GM12878 (cell line): ENCODE results near the gene OLFM2. TPM values are rescaled to one million over a fixed set of nuclear protein-coding genes. Genes with fewer than 3 reads are reported as not detected.
A peak's percentile ranks its signal among the peaks of the same experiment; 100 is the strongest.

Experiments used
- ATAC-seq: fragments of 200-7000 bp; cut with Tn5 transposase; 3 replicates; pipeline ENCODE4 v1.9.1; 2020; ENCODE audit warnings: mild to moderate bottlenecking, moderate library complexity
- BruUV-seq: library from RNA; stranded (reverse); fragments of 400-500 nt; replicated peaks from 2 replicates; lab custom pipeline; 2021; lab: Mats Ljungman, UMichigan
- CTCF ChIA-PET: fragments of 300-600 bp; sonication (Branson Sonifier 250); formaldehyde crosslinking; extraction: SDS; loops from one replicate; lab custom pipeline; 2021; ENCODE audit warnings: inconsistent platforms; lab: Yijun Ruan, JAX
- POLR2A ChIA-PET: fragments of 350-600 bp; formaldehyde crosslinking; extraction: SDS; loops from one replicate; lab custom pipeline; 2021; ENCODE audit warnings: inconsistent platforms; lab: Charles Lee
- RAD21 ChIA-PET: fragments of 300-600 bp; sonication (Branson Sonifier 250); formaldehyde crosslinking; loops from one replicate; lab custom pipeline; 2023; ENCODE audit warnings: antibody characterized with exemption; ENCODE audit not compliant: unreplicated experiment; lab: Charles Lee
- SMC1A ChIA-PET: fragments of 300-600 bp; sonication (Branson Sonifier 250); formaldehyde crosslinking; loops from one replicate; lab custom pipeline; 2023; ENCODE audit not compliant: unreplicated experiment, uncharacterized antibody; lab: Charles Lee
- DNase-seq: peaks from one replicate; pipeline ENCODE4 v3.0.0-alpha.2; 2011; ENCODE audit warnings: low read depth, low spot score
- FAIRE-seq: peaks from 3 replicates; lab custom pipeline; 2011; peaks lifted over from hg19 to GRCh38; lab: Jason Lieb, UNC
- H2AFZ ChIP-seq: 2 replicates; pipeline ENCODE4 v1.6.0; 2011; ENCODE audit warnings: low read depth, low read length, control low read depth; ENCODE audit not compliant: control insufficient read depth
- H3K27ac ChIP-seq: 2 replicates; pipeline ENCODE4 v1.5.1; 2011; ENCODE audit warnings: control low read depth; ENCODE audit not compliant: control insufficient read depth, insufficient read depth
- H3K27me3 ChIP-seq, 2 experiments: replicated peaks in 1 of 2; 2 replicates each; pipeline versions ENCODE4 v1.6.0 to v1.6.1; 2011; ENCODE audit warnings: low read length in 1 of 2; ENCODE audit not compliant: control insufficient read depth in 2 of 2, insufficient read depth in 2 of 2
- H3K36me3 ChIP-seq, 2 experiments: 2 replicates each; pipeline ENCODE4 v1.5.1; 2011; ENCODE audit warnings: low read length in 1 of 2; ENCODE audit not compliant: control insufficient read depth in 2 of 2, insufficient read depth in 2 of 2
- H3K4me1 ChIP-seq: 2 replicates; pipeline ENCODE4 v1.6.1; 2011; ENCODE audit warnings: mild to moderate bottlenecking, low read length, moderate library complexity, mixed read lengths; ENCODE audit not compliant: control insufficient read depth, insufficient read depth
- H3K4me2 ChIP-seq: 2 replicates; pipeline ENCODE4 v1.6.0; 2011; ENCODE audit warnings: control low read depth; ENCODE audit not compliant: control insufficient read depth, insufficient read depth
- H3K4me3 ChIP-seq: fragments of 200-600 bp; sonication (generic); 2 replicates; pipeline ENCODE4 v1.5.1; 2016
- H3K79me2 ChIP-seq: 2 replicates; pipeline ENCODE4 v1.6.0; 2011; ENCODE audit warnings: low read length; ENCODE audit not compliant: control insufficient read depth, insufficient read depth
- H3K9ac ChIP-seq: 2 replicates; pipeline ENCODE4 v1.8.0; 2011; ENCODE audit warnings: low read length, control low read depth, mixed read lengths; ENCODE audit not compliant: control insufficient read depth, insufficient read depth
- H3K9me3 ChIP-seq: replicated peaks from 3 replicates; pipeline ENCODE4 v1.5.1; 2011; ENCODE audit warnings: mild to moderate bottlenecking, low read length; ENCODE audit not compliant: control insufficient read depth, insufficient read depth
- H4K20me1 ChIP-seq: 2 replicates; pipeline ENCODE4 v1.6.0; 2011; ENCODE audit not compliant: control insufficient read depth, insufficient read depth
- BHLHE40 ChIP-seq, 2 experiments: fragments of 450-650 bp in 1 of 2; IDR thresholded peaks; 2 replicates each; pipeline ENCODE4 v1.6.1; 2011 to 2017; ENCODE audit warnings: low read depth in 2 of 2, borderline replicate concordance in 1 of 2, improper control_type of control experiment in 1 of 2, low read length in 1 of 2, mild to moderate bottlenecking in 1 of 2
- BMI1 ChIP-seq: fragments of 450-650 bp; IDR thresholded peaks from 2 replicates; pipeline ENCODE4 v1.6.1; 2016; ENCODE audit warnings: mild to moderate bottlenecking, moderate library complexity, borderline replicate concordance
- CREB1 ChIP-seq: IDR thresholded peaks from 2 replicates; pipeline ENCODE4 v1.6.1; 2012; ENCODE audit warnings: low read depth, mild to moderate bottlenecking, inconsistent platforms
- DPF2 ChIP-seq: fragments of 450-650 bp; IDR thresholded peaks from 2 replicates; pipeline ENCODE4 v1.6.1; 2017; ENCODE audit warnings: mild to moderate bottlenecking
- IKZF1 ChIP-seq: fragments of 450-650 bp; conservative IDR thresholded peaks from 2 replicates; pipeline ENCODE4 v1.6.1; 2017; ENCODE audit warnings: antibody characterized with exemption, mild to moderate bottlenecking
- LARP7 ChIP-seq: fragments of 450-650 bp; IDR thresholded peaks from 2 replicates; pipeline ENCODE4 v1.6.1; 2017; ENCODE audit warnings: mild to moderate bottlenecking
- RAD21 ChIP-seq: IDR thresholded peaks from 2 replicates; pipeline ENCODE4 v1.6.1; 2011; ENCODE audit warnings: mild to moderate bottlenecking, low read depth, low read length, moderate library complexity; ENCODE audit not compliant: insufficient read depth
- SMC3 ChIP-seq: IDR thresholded peaks from 2 replicates; pipeline ENCODE4 v1.6.1; 2011; ENCODE audit warnings: low read length, improper control_type of control experiment, borderline replicate concordance
- SPI1 ChIP-seq: IDR thresholded peaks from 2 replicates; pipeline ENCODE4 v1.6.1; 2011; ENCODE audit warnings: low read depth, mild to moderate bottlenecking, low read length, moderate library complexity, borderline replicate concordance; ENCODE audit not compliant: insufficient read depth
- TCF7 ChIP-seq: IDR thresholded peaks from 2 replicates; pipeline ENCODE4 v1.6.1; 2014; ENCODE audit warnings: antibody characterized with exemption, borderline replicate concordance
- YY1 ChIP-seq: IDR thresholded peaks from 2 replicates; pipeline ENCODE4 v1.6.1; 2011; ENCODE audit warnings: low read depth, mild to moderate bottlenecking, low read length
- WGBS: methylation state at CpG from one replicate; pipeline ENCODE4 v1.1.6; 2016; ENCODE audit warnings: low lambda C conversion rate; ENCODE audit not compliant: insufficient replicate concordance, insufficient coverage; ENCODE audit errors: missing lambda C conversion rate; 5-methylcytosine and 5-hydroxymethylcytosine counted together
- in situ Hi-C: fragments of 300-500 bp; cut with MboI; formaldehyde crosslinking; loops from 9 replicates; pipeline ENCODE4 v1.14.3; 2018; ENCODE audit warnings: mixed read lengths
- intact Hi-C: fragments of 100-400 bp; cut with micrococcal nuclease; formaldehyde crosslinking; loops from one replicate; pipeline ENCODE4 v1.14.2; 2022; ENCODE audit not compliant: unreplicated experiment
- polyA plus RNA-seq, 11 experiments: library from polyadenylated mRNA; depleted of rRNA in 4 of 11; unstranded in 6 of 11; stranded (reverse) in 5 of 11; fragments of >200 nt; fragmentation: Nextera tagmentation in 4 of 11; fragmentation: Illumina TruSeq in 1 of 11; extraction: Ambion mirVana in 4 of 11; extraction: Trizol in 1 of 11; gene quantifications; 1 replicate in 1 of 11; 2 replicates in 10 of 11; pipeline versions ENCODE4 v1.2.1 to v1.2.3, GENCODE V29; 2011 to 2016; ENCODE audit warnings: inconsistent platforms in 2 of 11, missing spikeins in 2 of 11, low read depth in 1 of 11
- total RNA-seq, 4 experiments: library from RNA; depleted of rRNA in 3 of 4; stranded (reverse); fragments of >200 nt in 3 of 4; fragmentation: Illumina TruSeq in 1 of 4; extraction: Trizol in 1 of 4; gene quantifications; 2 replicates each; pipeline versions ENCODE4 v1.2.1 to v1.2.3, GENCODE V29; 2013 to 2021
- TF ChIP-seq, protein P1 (sequence below): fragments of 150-350 bp; IDR thresholded peaks from 2 replicates; pipeline ENCODE4 v1.6.1; 2016; ENCODE audit warnings: low read depth, low read length

OLFM2 gene
- total and polyA plus RNA-seq, 10 of the 15 experiments (the other 5 are each of a cell fraction or from before 2014, with no cell fraction given), result 0.07 to 3.5 (median 0.27) TPM; not detected in 5

DNA sequence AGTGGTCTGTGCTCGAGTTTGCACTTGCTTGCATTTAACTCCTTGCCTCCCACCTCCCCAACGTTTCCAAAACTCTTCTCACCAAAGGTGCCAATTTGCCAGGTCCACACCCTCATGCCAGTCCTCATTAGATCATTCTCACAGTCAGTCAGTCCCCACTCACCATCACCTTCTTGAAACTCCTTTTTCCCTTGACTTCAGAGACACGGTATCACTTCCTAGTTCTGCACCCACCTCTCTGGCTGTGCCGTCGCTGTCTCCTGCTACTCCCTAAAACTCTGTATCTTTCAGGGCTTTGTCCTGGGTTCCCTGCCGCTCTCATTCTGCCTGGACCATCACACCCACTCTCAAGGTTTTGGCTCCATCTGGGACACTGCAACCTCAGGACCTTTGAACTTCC, 19.6 kb downstream of the OLFM2 start:
- ChIA-PET POLR2A (no interaction called here), RAD21 (no interaction called here)
- BruUV-seq, result no TSS peak
- no peak overlapping the region for H3K4me3 ChIP-seq
- FAIRE-seq, result no peak
- TF ChIP-seq LARP7, result no peak
- TF ChIP-seq TCF7, result no peak
- TF ChIP-seq SPI1, result peak; percentile 58; the same call in 1 of the 2 replicates
- TF ChIP-seq, all 136 proteins: peak for 1
- Histone ChIP-seq H2AFZ (no peak overlapping the region), H3K9ac (no peak overlapping the region), H3K36me3 (no peaks in the 10 kb centered on the region), H3K4me2 (no peak overlapping the region), H3K27me3 (peaks cover 6 to 9% of the 10 kb centered on the region in 2 experiments), H4K20me1 (no peaks in the 10 kb centered on the region), H3K27ac (no peak overlapping the region), H3K4me1 (peaks cover 6% of the 10 kb centered on the region), H3K9me3 (no peaks in the 10 kb centered on the region), H3K79me2 (no peaks in the 10 kb centered on the region)
- ChIA-PET CTCF (no interaction called here), SMC1A (no interaction called here)
- peak; percentile 42 for ATAC-seq
- DNase-seq, result no peak
- WGBS, result 20% methylated on average over 6 of the region's 6 CpGs
- intact Hi-C loops, result no loop called here
- in situ Hi-C loops, result loop anchor here (10.0 kb wide), 1 partner anchor 782 kb away; no protein-coding TSS in a partner anchor

GRCh38 chr19:9914315-9915207, 21.8 kb downstream of the OLFM2 start:
- intact Hi-C loops, result no loop called here
- TF ChIP-seq BMI1 (no peak), DPF2 (0 out of 2 replicates have a peak, but pooled peaks have one; percentile 59), CREB1 (no peak), YY1 (0 out of 2 replicates have a peak, but pooled peaks have one; percentile 12), IKZF1 (peak; percentile 66), SMC3 (peak; percentile 37; the same call in 1 of the 2 replicates), BHLHE40 (IDR thresholded peaks at IDR 0.05; ENCODE audit: borderline replicate concordance in 1 of 2, low read depth in 2 of 2, low read length in 1 of 2) (peak in 1 of 2 experiments; percentile 28; a peak in 1 of 4 replicates), RAD21 (peak; percentile 42)
- TF ChIP-seq, protein P1, sequence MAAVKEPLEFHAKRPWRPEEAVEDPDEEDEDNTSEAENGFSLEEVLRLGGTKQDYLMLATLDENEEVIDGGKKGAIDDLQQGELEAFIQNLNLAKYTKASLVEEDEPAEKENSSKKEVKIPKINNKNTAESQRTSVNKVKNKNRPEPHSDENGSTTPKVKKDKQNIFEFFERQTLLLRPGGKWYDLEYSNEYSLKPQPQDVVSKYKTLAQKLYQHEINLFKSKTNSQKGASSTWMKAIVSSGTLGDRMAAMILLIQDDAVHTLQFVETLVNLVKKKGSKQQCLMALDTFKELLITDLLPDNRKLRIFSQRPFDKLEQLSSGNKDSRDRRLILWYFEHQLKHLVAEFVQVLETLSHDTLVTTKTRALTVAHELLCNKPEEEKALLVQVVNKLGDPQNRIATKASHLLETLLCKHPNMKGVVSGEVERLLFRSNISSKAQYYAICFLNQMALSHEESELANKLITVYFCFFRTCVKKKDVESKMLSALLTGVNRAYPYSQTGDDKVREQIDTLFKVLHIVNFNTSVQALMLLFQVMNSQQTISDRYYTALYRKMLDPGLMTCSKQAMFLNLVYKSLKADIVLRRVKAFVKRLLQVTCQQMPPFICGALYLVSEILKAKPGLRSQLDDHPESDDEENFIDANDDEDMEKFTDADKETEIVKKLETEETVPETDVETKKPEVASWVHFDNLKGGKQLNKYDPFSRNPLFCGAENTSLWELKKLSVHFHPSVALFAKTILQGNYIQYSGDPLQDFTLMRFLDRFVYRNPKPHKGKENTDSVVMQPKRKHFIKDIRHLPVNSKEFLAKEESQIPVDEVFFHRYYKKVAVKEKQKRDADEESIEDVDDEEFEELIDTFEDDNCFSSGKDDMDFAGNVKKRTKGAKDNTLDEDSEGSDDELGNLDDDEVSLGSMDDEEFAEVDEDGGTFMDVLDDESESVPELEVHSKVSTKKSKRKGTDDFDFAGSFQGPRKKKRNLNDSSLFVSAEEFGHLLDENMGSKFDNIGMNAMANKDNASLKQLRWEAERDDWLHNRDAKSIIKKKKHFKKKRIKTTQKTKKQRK, result no peak

More at GRCh38 chr19:9914315-9915207, 21.8 kb downstream of the OLFM2 start:
- no TSS peak for BruUV-seq
- SMC1A ChIA-PET, result no interaction called here
- POLR2A ChIA-PET, result no interaction called here
- no peak overlapping the region for H3K9ac ChIP-seq
- FAIRE-seq (no peak), ATAC-seq (peak; percentile 79), DNase-seq (no peak)
- H4K20me1 ChIP-seq, result no peaks in the 10 kb centered on the region
- CTCF ChIA-PET, result interaction anchor here (1.0 kb wide), 1 partner anchor 16 kb away, joined by 3 read pairs; no protein-coding TSS in a partner anchor
- in situ Hi-C loops, result loop anchor here (10.0 kb wide), 1 partner anchor 780 kb away; no protein-coding TSS in a partner anchor
- H2AFZ ChIP-seq, result no peak overlapping the region
- no peak overlapping the region for H3K27ac ChIP-seq
- H3K79me2 ChIP-seq, result no peaks in the 10 kb centered on the region
- H3K4me2 ChIP-seq, result peak overlapping the region; percentile 64
- peaks cover 6 to 9% of the 10 kb centered on the region in 2 experiments for H3K27me3 ChIP-seq
- peak overlapping the region; percentile 52; the same call in 1 of the 2 replicates for H3K4me3 ChIP-seq
- H3K9me3 ChIP-seq, result no peaks in the 10 kb centered on the region
- peaks cover 6% of the 10 kb centered on the region for H3K4me1 ChIP-seq
- WGBS, result 1% methylated on average over 57 of the region's 65 CpGs
- H3K36me3 ChIP-seq, result no peaks in the 10 kb centered on the region
- RAD21 ChIA-PET, result no interaction called here
